Measurements from ENCODE around the gene APC. TPM values are rescaled to one million over a fixed set of nuclear protein-coding genes. Genes with fewer than 3 reads are reported as not detected.

Gene APC
- total and polyA plus RNA-seq, 2 donors (not counting 1 experiment from before 2014, with no cell fraction given): 8.1 to 55.8 TPM

DNA sequence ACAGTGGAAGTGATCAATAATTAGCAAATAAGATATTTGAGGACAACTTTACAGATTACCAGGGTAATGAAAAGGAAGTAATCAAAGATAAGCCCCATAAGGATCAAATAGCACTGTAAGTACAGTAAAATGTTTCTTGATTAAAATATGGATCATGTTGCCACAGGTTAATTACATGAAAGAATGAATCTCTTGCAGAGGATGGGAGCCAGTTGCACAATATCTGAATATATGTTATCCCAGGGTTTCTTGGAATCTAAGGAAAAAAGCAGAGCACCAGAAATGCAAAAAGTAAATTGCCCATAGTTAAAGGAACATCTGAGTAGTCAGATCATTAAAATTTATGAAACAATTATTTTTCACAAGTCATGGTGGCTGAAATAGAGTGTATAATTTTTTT, 109.6 kb downstream of the APC start:
- no peak overlapping the region for H2AFZ ChIP-seq (ENCODE audit: insufficient read depth, low read depth, low read length, poor library complexity, severe bottlenecking)
- H3K4me3 Mint-ChIP-seq: no peak overlapping the region
- no peak overlapping the region for H3K9ac ChIP-seq (ENCODE audit: low read length)
- intact Hi-C loops (cut with micrococcal nuclease): loop anchor here (5.0 to 10.0 kb wide), 3 partner anchors 53 to 115 kb away; no protein-coding TSS in a partner anchor
- CTCF ChIA-PET: no interaction called here
- DNase-seq (no peak), ATAC-seq (ENCODE audit: low read depth) (no peak)
- no peak overlapping the region for H3K4me3 ChIP-seq (ENCODE audit: control extremely low read depth in 1 of 5, extremely low read depth in 1 of 5, insufficient read depth in 1 of 5, low read depth in 2 of 5, low read length in 4 of 5)
- no peaks in the 10 kb centered on the region for H3K36me3 ChIP-seq (replicated peaks in 1 of 2; ENCODE audit: control extremely low read depth in 1 of 2, control insufficient read depth in 1 of 2, extremely low read depth in 1 of 2, insufficient read depth in 2 of 2, low read length in 1 of 2)
- POLR2A ChIA-PET: no interaction called here
- H3K4me1 ChIP-seq (ENCODE audit: control insufficient read depth in 2 of 2, insufficient read depth in 2 of 2, low read length in 2 of 2): peaks cover 0 to 9% of the 10 kb centered on the region in 2 donors
- H3K9me3 Mint-ChIP-seq (ENCODE audit: insufficient read depth): no peaks in the 10 kb centered on the region
- no peak for TF ChIP-seq EZH2 (IDR thresholded peaks at IDR 0.05; ENCODE audit: borderline replicate concordance, insufficient read depth, low read depth, low read length, poor library complexity, severe bottlenecking)
- TF ChIP-seq, protein P1, sequence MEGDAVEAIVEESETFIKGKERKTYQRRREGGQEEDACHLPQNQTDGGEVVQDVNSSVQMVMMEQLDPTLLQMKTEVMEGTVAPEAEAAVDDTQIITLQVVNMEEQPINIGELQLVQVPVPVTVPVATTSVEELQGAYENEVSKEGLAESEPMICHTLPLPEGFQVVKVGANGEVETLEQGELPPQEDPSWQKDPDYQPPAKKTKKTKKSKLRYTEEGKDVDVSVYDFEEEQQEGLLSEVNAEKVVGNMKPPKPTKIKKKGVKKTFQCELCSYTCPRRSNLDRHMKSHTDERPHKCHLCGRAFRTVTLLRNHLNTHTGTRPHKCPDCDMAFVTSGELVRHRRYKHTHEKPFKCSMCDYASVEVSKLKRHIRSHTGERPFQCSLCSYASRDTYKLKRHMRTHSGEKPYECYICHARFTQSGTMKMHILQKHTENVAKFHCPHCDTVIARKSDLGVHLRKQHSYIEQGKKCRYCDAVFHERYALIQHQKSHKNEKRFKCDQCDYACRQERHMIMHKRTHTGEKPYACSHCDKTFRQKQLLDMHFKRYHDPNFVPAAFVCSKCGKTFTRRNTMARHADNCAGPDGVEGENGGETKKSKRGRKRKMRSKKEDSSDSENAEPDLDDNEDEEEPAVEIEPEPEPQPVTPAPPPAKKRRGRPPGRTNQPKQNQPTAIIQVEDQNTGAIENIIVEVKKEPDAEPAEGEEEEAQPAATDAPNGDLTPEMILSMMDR (IDR thresholded peaks at IDR 0.05): no peak
- no peaks in the 10 kb centered on the region for H3K9me3 ChIP-seq (ENCODE audit: control extremely low read depth in 1 of 3, control insufficient read depth in 2 of 3, insufficient read depth in 1 of 3, low read length in 2 of 3)
- H3K27me3 Mint-ChIP-seq: peaks cover 3% of the 10 kb centered on the region
- H4K20me1 ChIP-seq (ENCODE audit: control insufficient read depth, insufficient read depth, low read length, poor library complexity, severe bottlenecking): no peaks in the 10 kb centered on the region
- no peak overlapping the region for H3K27ac Mint-ChIP-seq
- H3K4me1 Mint-ChIP-seq: peaks cover 5% of the 10 kb centered on the region
- H3K27me3 ChIP-seq (replicated peaks in 1 of 4; ENCODE audit: control extremely low read depth in 1 of 4, control insufficient read depth in 3 of 4, insufficient read depth in 4 of 4, low read length in 3 of 4): no peaks in the 10 kb centered on the region
- H3K4me2 ChIP-seq (replicated peaks; ENCODE audit: low read depth, low read length, poor library complexity, severe bottlenecking): no peak overlapping the region
- H3K79me2 ChIP-seq (ENCODE audit: control insufficient read depth, insufficient read depth, low read length): no peaks in the 10 kb centered on the region
- H3K27ac ChIP-seq (ENCODE audit: low read length in 2 of 2): no peak overlapping the region

DNA sequence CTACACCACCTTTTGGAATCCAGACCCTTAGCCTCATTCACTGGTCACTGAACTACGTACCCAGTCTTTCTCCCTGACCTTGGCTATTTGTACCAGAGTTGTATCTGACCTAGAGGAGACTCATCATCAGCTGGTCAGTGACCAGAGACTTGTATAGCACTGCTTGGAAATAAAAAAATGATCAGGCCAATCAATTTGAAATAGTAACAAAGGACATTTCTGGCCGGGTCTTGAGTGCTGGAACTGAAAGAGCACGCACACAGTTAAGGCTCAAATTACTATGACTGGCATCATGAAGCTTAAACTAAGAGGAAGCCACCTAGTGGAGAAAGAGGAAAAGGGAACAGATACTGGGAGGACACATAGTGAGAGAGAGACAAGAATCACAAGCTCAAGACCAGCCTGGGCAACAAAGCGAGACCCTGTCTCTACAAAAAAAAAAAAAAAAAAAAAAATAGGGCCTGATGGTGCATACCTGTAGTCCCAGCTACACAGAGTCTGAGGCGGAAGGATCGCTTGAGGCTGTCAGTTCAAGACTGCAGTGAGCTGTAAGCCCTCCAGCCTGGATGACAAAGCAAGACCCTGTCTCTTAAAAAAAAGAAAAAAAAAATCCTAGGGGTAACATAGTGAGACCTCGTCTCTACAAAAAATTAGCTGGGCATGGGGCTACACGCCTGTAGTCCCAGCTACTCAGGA, 110.6 kb downstream of the APC start:
- H2AFZ ChIP-seq (ENCODE audit: insufficient read depth, low read depth, low read length, poor library complexity, severe bottlenecking): peak overlapping the region; percentile 45

More for the DNA sequence above, 110.6 kb downstream of the APC start:
- Histone ChIP-seq H3K4me1 (ENCODE audit: control insufficient read depth in 2 of 2, insufficient read depth in 2 of 2, low read length in 2 of 2) (peaks cover 0 to 9% of the 10 kb centered on the region in 2 donors), H3K27me3 (replicated peaks in 1 of 4; ENCODE audit: control extremely low read depth in 1 of 4, control insufficient read depth in 3 of 4, insufficient read depth in 4 of 4, low read length in 3 of 4) (no peaks in the 10 kb centered on the region), H4K20me1 (ENCODE audit: control insufficient read depth, insufficient read depth, low read length, poor library complexity, severe bottlenecking) (no peaks in the 10 kb centered on the region), H3K4me3 (ENCODE audit: control extremely low read depth in 1 of 5, extremely low read depth in 1 of 5, insufficient read depth in 1 of 5, low read depth in 2 of 5, low read length in 4 of 5) (no peak overlapping the region), H3K9me3 (ENCODE audit: control extremely low read depth in 1 of 3, control insufficient read depth in 2 of 3, insufficient read depth in 1 of 3, low read length in 2 of 3) (no peaks in the 10 kb centered on the region), H3K36me3 (replicated peaks in 1 of 2; ENCODE audit: control extremely low read depth in 1 of 2, control insufficient read depth in 1 of 2, extremely low read depth in 1 of 2, insufficient read depth in 2 of 2, low read length in 1 of 2) (no peaks in the 10 kb centered on the region), H3K27ac (ENCODE audit: low read length in 2 of 2) (no peak overlapping the region), H3K9ac (ENCODE audit: low read length) (no peak overlapping the region), H3K79me2 (ENCODE audit: control insufficient read depth, insufficient read depth, low read length) (no peaks in the 10 kb centered on the region), H3K4me2 (replicated peaks; ENCODE audit: low read depth, low read length, poor library complexity, severe bottlenecking) (peak overlapping the region; percentile 40)
- peaks cover 6% of the 10 kb centered on the region for H3K27me3 Mint-ChIP-seq
- H3K27ac Mint-ChIP-seq: peak overlapping the region; percentile 39
- peak; percentile 100 for ATAC-seq (ENCODE audit: low read depth)
- TF ChIP-seq, protein P1 (IDR thresholded peaks at IDR 0.05): peak; percentile 83
- no peak for TF ChIP-seq EZH2 (IDR thresholded peaks at IDR 0.05; ENCODE audit: borderline replicate concordance, insufficient read depth, low read depth, low read length, poor library complexity, severe bottlenecking)
- peaks cover 5% of the 10 kb centered on the region for H3K4me1 Mint-ChIP-seq
- H3K9me3 Mint-ChIP-seq (ENCODE audit: insufficient read depth): no peaks in the 10 kb centered on the region
- H3K4me3 Mint-ChIP-seq: peak overlapping the region; percentile 0
- intact Hi-C loops (cut with micrococcal nuclease): loop anchor here (1.0 to 10.0 kb wide), 4 partner anchors 53 to 297 kb away; no protein-coding TSS in a partner anchor
- CTCF ChIA-PET: interaction anchor here (0.6 to 1.5 kb wide), 39 partner anchors 8 to 1727 kb away, joined by 3 to 29 read pairs (median 4); partner anchors contain the start of genes DCP2 and SRP19
- peak; percentile 77 for DNase-seq
- WGBS (ENCODE audit: insufficient coverage): 72% methylated on average over 7 of the region's 8 CpGs
- POLR2A ChIA-PET: interaction anchor here (0.6 to 0.7 kb wide), 2 partner anchors 337 to 688 kb away, joined by 3 to 5 read pairs; no protein-coding TSS in a partner anchor

All from B cell (primary cell).